HG02759 (cell line): ENCODE results near the gene MAP4K5.

Experiments used
- ATAC-seq: cut with Tn5 transposase; IDR thresholded peaks from one replicate; pipeline ENCODE4 v1.9.1; 2021; ENCODE audit warnings: mild to moderate bottlenecking, moderate library complexity; ENCODE audit not compliant: unreplicated experiment

The MAP4K5 gene

DNA sequence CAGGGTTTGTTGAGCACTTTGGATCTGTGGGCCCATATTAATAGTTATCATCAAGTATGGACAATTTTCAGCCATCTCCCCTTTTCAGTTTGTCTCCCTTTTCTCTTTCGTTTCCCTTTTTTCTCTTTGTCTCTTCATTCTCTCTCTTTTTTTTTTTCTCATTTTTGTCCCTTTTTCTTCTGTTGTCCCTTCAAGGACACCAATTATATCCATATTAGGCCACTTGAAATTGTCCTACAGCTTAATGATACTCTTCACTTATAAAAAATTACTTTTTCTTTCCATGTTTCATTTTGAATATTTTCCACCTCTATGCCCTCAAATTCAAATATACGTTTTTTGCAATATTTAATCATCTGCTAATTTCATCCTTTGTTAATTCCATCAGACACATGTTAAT, 53.3 kb downstream of the MAP4K5 start:
- ATAC-seq: no peak

- ATAC-seq: no peak
Observed at GRCh38 chr14:50477760-50478159, 54.6 kb downstream of the MAP4K5 start.

DNA sequence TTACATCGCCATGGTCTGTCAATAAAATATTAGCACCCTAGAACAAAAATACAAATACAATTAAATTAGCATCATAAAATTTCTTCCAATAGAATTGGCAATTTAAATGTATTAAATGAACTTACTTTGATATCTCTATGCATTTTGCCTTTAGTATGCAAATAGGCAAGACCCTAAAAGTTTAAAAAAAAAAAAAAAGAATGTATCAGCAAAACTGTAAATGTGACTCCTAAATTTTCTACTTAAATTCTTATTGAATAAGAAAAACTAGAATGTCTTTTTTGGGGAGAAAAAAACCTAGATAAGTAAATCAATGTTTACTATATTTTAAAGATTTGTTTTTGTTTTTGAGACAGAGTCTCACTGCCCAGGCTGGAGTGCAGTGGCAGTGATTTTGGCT, 56.2 kb downstream of the MAP4K5 start:
- no peak for ATAC-seq

GRCh38 chr14:50475460-50475859, 56.9 kb downstream of the MAP4K5 start:
- ATAC-seq: no peak

GRCh38 chr14:50471838-50472465, 60.4 kb downstream of the MAP4K5 start:
- no peak for ATAC-seq

DNA sequence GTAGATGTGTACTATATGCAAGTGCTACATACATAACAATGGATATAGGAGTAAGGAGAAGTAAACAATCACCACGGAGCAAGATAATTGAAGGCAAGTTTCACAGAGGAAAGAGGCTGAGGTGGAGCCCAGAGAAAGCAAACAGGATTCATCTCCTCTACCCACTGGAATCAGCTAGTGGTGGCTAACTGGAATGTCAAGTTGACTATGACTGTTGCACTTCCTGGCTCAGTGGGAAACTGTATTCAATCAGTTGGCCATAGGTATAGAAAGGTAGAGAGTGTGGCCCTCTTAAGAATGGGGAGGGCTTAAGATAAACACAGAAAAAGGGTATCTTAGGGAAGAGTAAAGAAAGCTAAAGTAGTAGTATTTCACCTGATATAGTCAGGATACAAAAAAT, 62.4 kb downstream of the MAP4K5 start:
- ATAC-seq: no peak

DNA sequence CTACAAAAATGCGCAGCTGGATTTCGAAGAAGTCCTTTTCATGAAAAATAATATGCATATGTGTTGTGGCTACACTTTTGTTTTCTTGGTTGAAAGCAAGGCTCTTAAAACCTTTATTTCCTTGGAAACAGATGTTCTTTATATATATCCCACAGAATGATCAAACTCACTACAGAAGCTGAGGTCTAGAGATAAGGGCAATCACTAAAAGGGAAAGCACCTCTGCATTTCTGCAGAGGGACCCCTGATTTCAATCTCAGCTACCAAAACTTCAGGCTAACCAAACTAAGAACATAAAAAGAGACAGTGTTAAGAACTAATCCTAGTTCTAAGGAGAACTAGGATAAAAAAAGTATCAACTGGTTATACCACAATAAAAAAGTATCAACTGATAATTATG, 70.3 kb downstream of the MAP4K5 start:
- ATAC-seq: no peak

- no peak for ATAC-seq
Observed at GRCh38 chr14:50453869-50454268, 78.5 kb downstream of the MAP4K5 start.

GRCh38 chr14:50452979-50453705, 79.2 kb downstream of the MAP4K5 start:
- no peak for ATAC-seq

DNA sequence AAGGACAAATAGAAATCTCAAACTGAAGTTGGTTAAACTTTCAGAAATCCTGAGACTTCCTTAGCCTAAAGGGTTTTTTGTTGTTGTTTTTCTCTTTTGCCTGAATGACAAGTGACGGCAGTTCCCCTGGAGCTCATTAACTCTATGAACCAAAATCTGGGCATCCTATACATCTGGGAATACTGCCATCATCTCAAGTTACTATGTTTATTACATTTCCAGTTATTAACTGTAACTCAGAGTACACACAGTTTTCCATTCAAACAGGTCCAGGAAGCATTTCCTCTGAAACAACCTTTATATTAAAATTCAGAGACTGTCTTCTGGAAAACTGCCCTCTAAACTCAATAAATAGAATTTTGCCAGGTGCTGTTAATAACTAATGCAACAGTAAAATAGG, 80.1 kb downstream of the MAP4K5 start:
- ATAC-seq: no peak

DNA sequence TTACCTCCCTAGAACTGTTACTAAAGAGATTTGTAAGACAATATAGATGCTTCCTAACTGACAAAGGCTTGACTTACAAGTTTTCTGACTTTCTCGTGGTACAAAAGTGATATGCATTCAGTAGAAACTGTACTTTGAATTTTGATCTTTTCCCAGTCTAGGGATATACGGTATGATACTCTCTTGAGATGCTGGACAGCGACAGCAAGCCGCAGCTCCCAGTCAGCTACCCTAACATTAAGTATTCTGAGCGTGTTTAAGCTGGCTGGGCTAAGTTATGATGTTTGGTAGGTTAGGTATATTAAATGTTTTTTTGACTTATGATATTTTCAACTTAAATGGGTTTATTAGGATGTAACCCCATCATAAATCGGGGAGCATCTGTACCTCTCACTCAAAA, 80.5 kb downstream of the MAP4K5 start:
- ATAC-seq: no peak

- no peak for ATAC-seq
Observed at GRCh38 chr14:50447461-50447860, 84.9 kb downstream of the MAP4K5 start.

DNA sequence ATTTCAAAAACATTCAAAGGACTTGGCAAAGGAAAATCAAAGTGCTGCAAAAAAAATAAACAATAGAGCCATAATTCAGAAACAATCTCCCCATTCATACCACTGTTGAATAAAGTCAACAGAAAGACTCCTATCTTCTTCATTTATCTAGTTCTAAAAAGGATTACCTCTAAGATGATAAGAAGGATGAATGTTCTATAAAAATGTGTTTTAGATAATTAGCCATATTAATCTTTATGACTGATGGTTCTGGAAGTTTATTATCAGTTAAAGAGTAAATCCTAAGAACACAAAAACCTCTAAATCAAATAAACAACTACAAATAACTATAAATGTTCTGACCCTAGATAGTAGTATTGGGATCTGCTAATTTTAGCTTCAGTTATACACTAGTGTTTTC, 97.8 kb downstream of the MAP4K5 start:
- no peak for ATAC-seq

DNA sequence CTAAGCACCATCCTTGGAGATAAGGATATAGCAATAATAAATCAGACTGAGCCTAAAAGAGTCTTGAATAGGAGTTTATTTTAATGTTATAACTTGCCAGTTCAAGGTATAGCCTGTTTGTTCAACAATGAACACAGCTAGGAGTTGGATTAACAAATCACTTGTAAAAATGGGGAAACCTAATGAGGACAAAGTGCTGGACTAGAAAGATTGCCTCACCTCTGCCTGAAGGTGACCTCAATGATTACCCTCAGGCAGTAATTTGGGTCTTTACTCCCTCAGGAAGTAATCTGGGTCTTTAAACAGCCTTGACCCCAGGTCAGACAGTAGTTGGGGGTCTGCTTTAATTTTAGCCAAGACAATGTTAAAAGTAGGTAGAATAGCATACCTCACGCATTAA, 100.2 kb downstream of the MAP4K5 start:
- no peak for ATAC-seq

- no peak for ATAC-seq
Observed at GRCh38 chr14:50425816-50426215, 106.6 kb downstream of the MAP4K5 start.

DNA sequence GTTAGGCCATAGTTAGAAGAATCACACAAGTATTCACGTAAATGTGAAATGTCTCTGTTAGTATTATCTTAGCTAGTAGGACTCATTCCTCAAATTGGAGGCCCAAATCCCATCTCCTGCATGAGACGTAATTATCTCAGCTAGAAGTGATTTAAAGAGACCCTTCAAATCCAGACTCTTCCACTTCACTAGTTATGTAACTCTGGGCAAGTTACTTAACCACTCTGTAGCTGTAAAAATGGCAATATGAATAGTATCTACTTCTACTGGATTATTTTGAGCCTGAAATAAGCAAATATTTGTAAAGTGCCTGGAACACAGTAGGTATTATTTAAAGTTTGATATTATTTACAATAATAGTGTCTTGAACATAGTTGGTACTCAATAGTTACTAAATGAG, 107.3 kb downstream of the MAP4K5 start:
- ATAC-seq: no peak

DNA sequence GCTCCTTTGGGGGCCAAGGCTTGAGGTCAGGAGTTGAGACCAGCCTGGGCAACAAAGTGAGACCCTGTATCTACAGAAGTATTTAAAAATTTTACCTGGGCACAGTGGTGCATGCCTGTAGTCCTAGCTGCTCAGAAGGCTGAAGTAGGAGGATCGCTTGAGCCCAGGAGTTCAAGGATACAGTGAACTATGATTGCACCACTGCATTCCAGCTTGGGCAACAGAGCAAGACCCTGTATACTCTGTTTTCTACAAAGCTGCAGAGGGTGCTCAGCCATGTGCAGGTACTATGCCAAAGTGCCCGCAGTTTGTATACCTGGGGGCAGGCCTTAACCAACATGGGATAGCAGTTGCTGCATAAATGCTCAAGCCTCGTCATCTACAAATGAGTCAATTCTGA, 108.8 kb downstream of the MAP4K5 start:
- ATAC-seq: no peak

DNA sequence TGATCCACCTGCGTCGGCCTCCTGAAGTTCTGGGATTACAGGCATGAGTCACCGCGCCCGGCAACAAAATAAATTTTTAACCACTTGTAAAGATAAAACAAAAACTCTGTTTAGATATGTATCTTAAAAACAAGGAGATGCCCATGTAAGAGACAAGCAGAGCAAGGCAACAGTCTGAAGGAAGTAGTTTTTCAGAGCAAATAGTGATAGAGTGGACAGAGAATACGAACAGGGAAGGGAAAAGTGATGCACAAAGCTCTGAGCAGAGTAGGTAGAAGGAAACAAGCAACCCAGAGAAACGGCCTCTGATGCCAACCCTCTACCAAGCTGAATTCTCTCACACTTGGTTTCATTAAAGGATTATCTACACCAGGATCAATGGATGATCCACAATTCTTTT, 110.9 kb downstream of the MAP4K5 start:
- no peak for ATAC-seq

DNA sequence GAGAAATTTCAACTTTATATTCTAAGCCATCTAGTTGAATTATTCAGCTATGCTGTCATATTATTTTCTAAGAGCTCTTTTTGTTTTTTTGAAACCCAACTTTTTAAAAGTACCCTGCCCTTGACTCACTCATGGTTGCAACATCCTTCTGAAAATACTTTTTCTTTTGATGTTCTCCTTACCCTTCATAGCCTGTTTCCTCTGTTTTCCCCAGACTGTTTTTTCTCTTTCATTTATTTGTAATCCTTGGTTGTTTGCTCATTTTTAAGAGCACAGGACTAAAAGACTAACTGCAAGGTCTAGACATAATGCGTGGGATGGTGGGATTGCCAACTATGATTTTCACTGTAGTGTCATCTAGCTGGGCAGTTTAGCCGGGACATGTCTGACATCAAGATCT, 114.5 kb downstream of the MAP4K5 start:
- no peak for ATAC-seq

DNA sequence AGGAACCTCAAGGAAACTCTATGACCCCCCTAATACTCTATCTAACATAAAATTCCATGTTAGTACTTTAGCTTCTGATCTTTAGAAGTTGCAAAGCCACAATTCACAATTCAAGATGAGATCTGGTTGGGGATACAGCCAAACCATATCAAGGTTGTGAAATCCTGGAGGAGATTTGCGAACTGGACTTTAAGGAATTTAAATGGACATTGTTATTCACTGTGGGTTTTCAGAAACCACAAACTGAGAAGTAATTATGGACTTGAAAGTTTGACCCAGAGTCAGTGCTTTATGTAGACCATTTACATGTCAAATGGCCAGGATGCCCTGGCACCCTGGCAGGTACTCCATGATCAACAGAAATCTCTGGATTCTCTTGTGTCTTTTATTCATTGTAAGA, 121.4 kb downstream of the MAP4K5 start:
- ATAC-seq: no peak

DNA sequence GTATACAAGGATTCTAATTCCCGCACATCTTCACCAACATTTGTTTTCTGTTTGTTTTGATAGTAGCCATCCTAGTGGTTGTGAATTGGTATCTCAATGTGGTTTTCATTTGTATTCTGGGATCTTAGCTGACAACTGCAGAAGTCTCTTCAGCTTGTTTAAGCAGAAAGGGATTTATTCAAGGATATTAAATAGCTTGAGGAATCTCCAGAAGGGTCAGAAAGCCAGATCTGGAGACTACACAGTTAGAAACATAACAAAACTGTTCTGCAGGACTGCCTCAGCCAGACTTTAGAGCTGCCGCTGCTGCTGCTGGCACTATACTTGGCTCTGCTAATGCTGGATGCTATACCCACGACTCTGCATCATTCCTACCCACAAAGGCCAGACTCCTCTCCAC, 122.3 kb downstream of the MAP4K5 start:
- ATAC-seq: no peak

GRCh38 chr14:50407111-50407812, 125.1 kb downstream of the MAP4K5 start:
- ATAC-seq: no peak
